NCI-H187 (cell line): ENCODE results near the gene TMEM53.
"Not testable (repeated sequence)": the region's sequence is repeated elsewhere in the genome, so short reads cannot be mapped to it uniquely, and the experiment has no call there.

ENCODE experiments used
- DNase-seq, 2 experiments: peaks; one replicate each; lab custom pipeline; 2025; lab: John Stamatoyannopoulos, UW

TMEM53 gene

GRCh38 chr1:44672254-44672955 lies 1.9 kb downstream of the TMEM53 start:
- DNase-seq: no peak

GRCh38 chr1:44670751-44671640 lies 3.3 kb downstream of the TMEM53 start:
- no peak for DNase-seq

- not testable (repeated sequence) for DNase-seq
Observed at GRCh38 chr1:44666719-44667118, 7.6 kb downstream of the TMEM53 start.

GRCh38 chr1:44664730-44665370 lies 9.4 kb downstream of the TMEM53 start:
- no peak for DNase-seq

GRCh38 chr1:44663417-44663816 lies 10.9 kb downstream of the TMEM53 start:
- DNase-seq: no peak

- DNase-seq: no peak
Observed at GRCh38 chr1:44662683-44663030, 11.6 kb downstream of the TMEM53 start.

- no peak for DNase-seq
Observed at GRCh38 chr1:44661781-44662682, 12.2 kb downstream of the TMEM53 start.

GRCh38 chr1:44660176-44660575 lies 14.1 kb downstream of the TMEM53 start:
- no peak for DNase-seq

- DNase-seq: no peak
Observed at GRCh38 chr1:44659566-44659965, 14.7 kb downstream of the TMEM53 start.

- DNase-seq: no peak
Observed at GRCh38 chr1:44655609-44656008, 18.7 kb downstream of the TMEM53 start.

GRCh38 chr1:44654621-44655187 lies 19.6 kb downstream of the TMEM53 start:
- no peak for DNase-seq

GRCh38 chr1:44653107-44653964 lies 20.9 kb downstream of the TMEM53 start:
- no peak for DNase-seq

GRCh38 chr1:44652445-44653106 lies 21.7 kb downstream of the TMEM53 start:
- DNase-seq: peak; percentile 42 to 43

GRCh38 chr1:44651069-44651468 lies 23.2 kb downstream of the TMEM53 start:
- no peak for DNase-seq

- no peak for DNase-seq
Observed at GRCh38 chr1:44650159-44650831, 24.0 kb downstream of the TMEM53 start.

- DNase-seq: no peak
Observed at GRCh38 chr1:44649788-44650158, 24.5 kb downstream of the TMEM53 start.

GRCh38 chr1:44648529-44649250 lies 25.6 kb downstream of the TMEM53 start:
- DNase-seq: no peak

GRCh38 chr1:44647896-44648295 lies 26.4 kb downstream of the TMEM53 start:
- no peak for DNase-seq
